Mammary epithelial cell (primary cell): ENCODE measurements around the gene TLX1.

Experiments used
- CTCF ChIP-seq, 2 donors: IDR thresholded peaks in 1 of 2; conservative IDR thresholded peaks in 1 of 2; 2 replicates each; pipeline ENCODE4 v1.5.1; 2011 to 2012; ENCODE audit warnings: inconsistent platforms in 2 of 2, low read length in 2 of 2, mild to moderate bottlenecking in 2 of 2, control low read depth in 1 of 2, low read depth in 1 of 2; ENCODE audit not compliant: insufficient read depth in 1 of 2; ENCODE audit errors: extremely low read depth in 1 of 2
- EZH2 ChIP-seq: IDR thresholded peaks from 2 replicates; pipeline ENCODE4 v1.6.1; 2012; ENCODE audit warnings: low read length, inconsistent platforms, borderline replicate concordance

- TF ChIP-seq CTCF (conservative IDR thresholded peaks at IDR 0.05 in 1 of 2, IDR thresholded peaks at IDR 0.05 in 1 of 2; ENCODE audit: extremely low read depth in 1 of 2, insufficient read depth in 1 of 2, low read depth in 1 of 2, low read length in 2 of 2) = no peak
- peak; percentile 70 for TF ChIP-seq EZH2
These were observed 7.1 kb upstream of the TLX1 start for GRCh38 chr10:101123815-101124617.
